DND-41 (cell line): Measurements from ENCODE around the gene CYP3A7.
"Not testable (repeated sequence)": the region's sequence is repeated elsewhere in the genome, so short reads cannot be mapped to it uniquely, and the experiment has no call there.

Source experiments
- ATAC-seq: fragments of 200-7000 bp; cut with Tn5 transposase; 3 replicates; pipeline ENCODE4 v1.9.1; 2021; ENCODE audit warnings: low read depth; ENCODE audit not compliant: insufficient read depth
- DNase-seq: peaks from one replicate; pipeline ENCODE4 v3.0.0-alpha.2; 2020
- H2AFZ ChIP-seq: 2 replicates; pipeline ENCODE4 v1.6.0; 2012; ENCODE audit warnings: low read depth, low read length
- H3K27ac ChIP-seq: 2 replicates; pipeline ENCODE4 v1.5.1; 2012; ENCODE audit warnings: low read length, inconsistent platforms
- H3K27me3 ChIP-seq: fragments of 200-600 bp; sonication (generic); 2 replicates; pipeline ENCODE4 v1.6.0; 2012; ENCODE audit warnings: low read length, mild to moderate bottlenecking, inconsistent platforms; ENCODE audit not compliant: insufficient read depth, poor library complexity
- H3K36me3 ChIP-seq: 2 replicates; pipeline ENCODE4 v1.5.1; 2012; ENCODE audit warnings: low read length, inconsistent platforms; ENCODE audit not compliant: insufficient read depth
- H3K4me1 ChIP-seq: 2 replicates; pipeline ENCODE4 v1.5.1; 2012; ENCODE audit warnings: mild to moderate bottlenecking, low read length; ENCODE audit not compliant: insufficient read depth
- H3K4me2 ChIP-seq: 2 replicates; pipeline ENCODE4 v1.6.0; 2012; ENCODE audit warnings: mild to moderate bottlenecking, moderate library complexity, low read length, inconsistent platforms; ENCODE audit not compliant: insufficient read depth
- H3K4me3 ChIP-seq, 2 experiments: fragments of 200-600 bp in 1 of 2; shearing (Covaris generic) in 1 of 2; 2 replicates each; pipeline ENCODE4 v1.5.1; 2012 to 2016; ENCODE audit warnings: inconsistent platforms in 2 of 2, low read length in 2 of 2, mild to moderate bottlenecking in 2 of 2, low read depth in 1 of 2, moderate library complexity in 1 of 2
- H3K79me2 ChIP-seq: 2 replicates; pipeline ENCODE4 v1.6.0; 2012; ENCODE audit warnings: low read length, inconsistent platforms; ENCODE audit not compliant: insufficient read depth
- H3K9ac ChIP-seq: 2 replicates; pipeline ENCODE4 v1.6.0; 2012; ENCODE audit warnings: low read depth, mild to moderate bottlenecking, inconsistent platforms, low read length, moderate library complexity
- H3K9me3 ChIP-seq: 2 replicates; pipeline ENCODE4 v1.5.1; 2012; ENCODE audit warnings: low read length, moderate library complexity, mild to moderate bottlenecking, inconsistent platforms; ENCODE audit not compliant: insufficient read depth, severe bottlenecking
- H4K20me1 ChIP-seq: 2 replicates; pipeline ENCODE4 v1.6.0; 2012; ENCODE audit warnings: low read length; ENCODE audit not compliant: insufficient read depth
- CTCF ChIP-seq: IDR thresholded peaks from 2 replicates; pipeline ENCODE4 v1.5.1; 2012; ENCODE audit warnings: borderline replicate concordance, low read length, moderate library complexity, mild to moderate bottlenecking; ENCODE audit not compliant: poor library complexity, severe bottlenecking; ENCODE audit errors: extremely low read depth
- EZH2 ChIP-seq: IDR thresholded peaks from 3 replicates; pipeline ENCODE4 v1.6.1; 2012; ENCODE audit warnings: borderline replicate concordance, low read depth, mild to moderate bottlenecking, moderate library complexity, low read length, inconsistent platforms; ENCODE audit not compliant: severe bottlenecking

The CYP3A7 gene

DNA sequence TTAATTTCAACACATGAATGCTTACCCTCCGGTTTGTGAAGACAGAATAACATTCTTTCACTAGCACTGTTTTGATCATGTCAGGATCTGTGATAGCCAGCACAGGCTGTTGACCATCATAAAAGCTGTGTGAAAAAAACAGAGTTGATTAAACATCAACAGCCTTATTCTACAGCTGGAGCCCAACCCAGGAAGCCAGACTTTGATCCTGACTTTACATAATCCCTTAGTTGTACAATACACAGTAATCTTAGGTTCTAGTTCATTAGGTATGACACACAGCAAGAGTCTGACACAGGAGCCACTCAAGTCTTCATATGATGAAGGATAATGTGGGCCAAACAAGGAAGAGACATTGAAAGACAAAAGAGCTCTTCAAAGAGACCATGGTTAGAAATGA is 37.6 kb upstream of the CYP3A7 start:
- ATAC-seq (no peak), DNase-seq (no peak)
- Histone ChIP-seq H3K9me3 (no peaks in the 10 kb centered on the region), H2AFZ (no peak overlapping the region), H3K27me3 (no peaks in the 10 kb centered on the region), H3K4me3 (no peak overlapping the region), H4K20me1 (no peaks in the 10 kb centered on the region), H3K36me3 (no peaks in the 10 kb centered on the region), H3K27ac (no peak overlapping the region), H3K9ac (no peak overlapping the region), H3K4me1 (peaks cover 6% of the 10 kb centered on the region; the same call in 1 of the 2 replicates), H3K4me2 (no peak overlapping the region), H3K79me2 (no peaks in the 10 kb centered on the region)
- TF ChIP-seq EZH2 = no peak
- no peak for TF ChIP-seq CTCF

DNA sequence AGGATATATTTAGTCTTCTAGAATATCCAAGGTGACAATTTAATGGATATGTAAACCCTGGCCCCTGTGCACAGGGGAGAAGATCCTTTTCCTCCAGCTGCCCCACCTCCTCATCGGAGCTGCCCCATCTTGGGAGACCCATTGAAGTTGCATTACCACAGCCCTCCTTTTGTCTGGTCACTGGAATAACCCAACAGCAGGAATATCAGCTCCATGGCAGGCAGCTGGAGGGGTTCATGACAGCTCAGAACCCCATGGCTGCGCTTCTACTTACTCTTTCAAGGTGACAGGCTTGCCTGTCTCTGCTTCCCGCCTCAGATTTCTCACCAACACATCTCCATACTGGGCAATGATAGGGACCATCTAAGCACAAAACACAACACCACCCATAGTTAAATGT is 34.5 kb upstream of the CYP3A7 start:
- not testable (repeated sequence) for H3K9ac ChIP-seq, H4K20me1 ChIP-seq, H3K4me1 ChIP-seq, H3K27me3 ChIP-seq, H3K36me3 ChIP-seq, H3K9me3 ChIP-seq, ATAC-seq, H3K27ac ChIP-seq, H3K4me2 ChIP-seq, DNase-seq, H3K4me3 ChIP-seq, H2AFZ ChIP-seq, H3K79me2 ChIP-seq

GRCh38 chr7:99768471-99768870 is 33.5 kb upstream of the CYP3A7 start:
- Histone ChIP-seq H3K9me3 (no peaks in the 10 kb centered on the region), H3K4me2 (no peak overlapping the region)
- no peak for ATAC-seq

DNA sequence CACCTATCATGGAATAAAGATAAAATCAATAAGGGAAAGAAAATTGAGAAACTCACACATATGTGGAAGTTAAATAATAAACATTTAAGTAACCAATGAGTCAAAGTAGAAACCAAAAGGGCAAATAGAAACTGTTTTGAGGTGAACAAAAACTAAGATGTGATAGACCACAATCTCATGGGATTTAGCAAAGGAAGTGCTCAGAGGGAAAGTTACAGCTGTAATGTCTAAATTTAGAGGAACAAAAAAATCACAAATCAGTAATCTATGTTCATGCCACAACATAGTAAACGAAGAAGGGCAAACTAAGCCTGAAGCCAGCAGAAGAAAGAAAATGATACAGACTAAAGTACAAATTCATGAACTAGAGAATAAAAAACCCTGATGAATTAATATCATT is 32.7 kb upstream of the CYP3A7 start:
- H3K4me1 ChIP-seq = peaks cover 8% of the 10 kb centered on the region; the same call in 1 of the 2 replicates
- H2AFZ ChIP-seq = no peak overlapping the region
- TF ChIP-seq EZH2 (no peak), CTCF (no peak)
- H3K79me2 ChIP-seq = no peaks in the 10 kb centered on the region
- no peaks in the 10 kb centered on the region for H3K27me3 ChIP-seq
- no peaks in the 10 kb centered on the region for H4K20me1 ChIP-seq
- H3K36me3 ChIP-seq = no peaks in the 10 kb centered on the region
- no peaks in the 10 kb centered on the region for H3K9me3 ChIP-seq
- H3K9ac ChIP-seq = no peak overlapping the region
- ATAC-seq (no peak), DNase-seq (no peak)
- no peak overlapping the region for H3K4me2 ChIP-seq
- no peak overlapping the region for H3K4me3 ChIP-seq
- H3K27ac ChIP-seq = no peak overlapping the region

More at GRCh38 chr7:99768471-99768870, 33.5 kb upstream of the CYP3A7 start:
- no peaks in the 10 kb centered on the region for H4K20me1 ChIP-seq
- H3K27me3 ChIP-seq = no peaks in the 10 kb centered on the region
- no peak overlapping the region for H2AFZ ChIP-seq
- H3K9ac ChIP-seq = no peak overlapping the region
- H3K4me1 ChIP-seq = peaks cover 8% of the 10 kb centered on the region; the same call in 1 of the 2 replicates
- H3K36me3 ChIP-seq = no peaks in the 10 kb centered on the region
- no peak overlapping the region for H3K27ac ChIP-seq
- H3K79me2 ChIP-seq = no peaks in the 10 kb centered on the region
- H3K4me3 ChIP-seq = no peak overlapping the region
- no peak for TF ChIP-seq EZH2
- no peak for TF ChIP-seq CTCF
- no peak for DNase-seq
